HG03457 (cell line): Measurements from ENCODE around the gene EPHA1.

Experiments
- ATAC-seq: cut with Tn5 transposase; IDR thresholded peaks from one replicate; pipeline ENCODE4 v1.9.1; 2021; ENCODE audit warnings: moderate number of reproducible peaks; ENCODE audit not compliant: unreplicated experiment

The EPHA1 gene

GRCh38 chr7:143390104-143390772 is 18.4 kb downstream of the EPHA1 start:
- no peak for ATAC-seq

GRCh38 chr7:143389316-143390103 is 19.1 kb downstream of the EPHA1 start:
- no peak for ATAC-seq

DNA sequence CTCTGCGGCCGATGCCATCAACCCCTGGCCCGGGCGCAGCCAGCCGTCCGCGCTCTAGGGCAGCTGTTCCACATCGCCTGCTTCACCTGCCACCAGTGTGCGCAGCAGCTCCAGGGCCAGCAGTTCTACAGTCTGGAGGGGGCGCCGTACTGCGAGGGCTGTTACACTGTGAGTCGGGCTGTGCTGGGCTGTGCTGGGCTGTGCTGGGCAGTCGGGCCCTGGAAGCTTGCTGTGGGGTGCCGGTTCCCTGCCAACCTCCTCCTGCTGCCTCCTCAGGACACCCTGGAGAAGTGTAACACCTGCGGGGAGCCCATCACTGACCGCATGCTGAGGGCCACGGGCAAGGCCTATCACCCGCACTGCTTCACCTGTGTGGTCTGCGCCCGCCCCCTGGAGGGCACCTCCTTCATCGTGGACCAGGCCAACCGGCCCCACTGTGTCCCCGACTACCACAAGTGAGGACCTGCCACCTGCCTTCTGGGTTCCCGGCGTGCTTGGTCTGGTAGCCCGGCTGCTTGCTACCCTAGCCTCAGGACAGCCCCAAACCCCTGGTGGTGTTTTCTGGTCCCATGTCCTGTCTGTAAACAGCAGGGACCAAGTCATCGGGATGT is 20.1 kb downstream of the EPHA1 start:
- no peak for ATAC-seq

DNA sequence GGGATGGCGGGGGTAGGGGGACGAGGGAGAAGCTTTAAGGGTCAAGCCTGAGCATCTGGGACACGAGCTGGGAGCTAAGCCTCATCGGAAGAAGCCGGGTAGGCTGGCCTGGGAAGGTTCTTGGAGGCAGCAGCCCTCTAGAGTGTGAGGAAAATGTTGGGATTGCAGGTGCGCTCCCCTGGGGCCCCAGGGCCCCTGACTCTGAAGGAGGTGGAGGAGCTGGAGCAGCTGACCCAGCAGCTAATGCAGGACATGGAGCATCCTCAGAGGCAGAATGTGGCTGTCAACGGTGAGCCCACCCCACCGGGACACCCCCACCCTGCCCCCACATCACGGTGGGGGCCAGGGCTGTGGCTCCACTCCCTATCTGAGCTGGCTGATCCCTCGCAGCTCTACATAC is 20.6 kb downstream of the EPHA1 start:
- no peak for ATAC-seq

- no peak for ATAC-seq
Observed at GRCh38 chr7:143387156-143387975, 21.3 kb downstream of the EPHA1 start.

DNA sequence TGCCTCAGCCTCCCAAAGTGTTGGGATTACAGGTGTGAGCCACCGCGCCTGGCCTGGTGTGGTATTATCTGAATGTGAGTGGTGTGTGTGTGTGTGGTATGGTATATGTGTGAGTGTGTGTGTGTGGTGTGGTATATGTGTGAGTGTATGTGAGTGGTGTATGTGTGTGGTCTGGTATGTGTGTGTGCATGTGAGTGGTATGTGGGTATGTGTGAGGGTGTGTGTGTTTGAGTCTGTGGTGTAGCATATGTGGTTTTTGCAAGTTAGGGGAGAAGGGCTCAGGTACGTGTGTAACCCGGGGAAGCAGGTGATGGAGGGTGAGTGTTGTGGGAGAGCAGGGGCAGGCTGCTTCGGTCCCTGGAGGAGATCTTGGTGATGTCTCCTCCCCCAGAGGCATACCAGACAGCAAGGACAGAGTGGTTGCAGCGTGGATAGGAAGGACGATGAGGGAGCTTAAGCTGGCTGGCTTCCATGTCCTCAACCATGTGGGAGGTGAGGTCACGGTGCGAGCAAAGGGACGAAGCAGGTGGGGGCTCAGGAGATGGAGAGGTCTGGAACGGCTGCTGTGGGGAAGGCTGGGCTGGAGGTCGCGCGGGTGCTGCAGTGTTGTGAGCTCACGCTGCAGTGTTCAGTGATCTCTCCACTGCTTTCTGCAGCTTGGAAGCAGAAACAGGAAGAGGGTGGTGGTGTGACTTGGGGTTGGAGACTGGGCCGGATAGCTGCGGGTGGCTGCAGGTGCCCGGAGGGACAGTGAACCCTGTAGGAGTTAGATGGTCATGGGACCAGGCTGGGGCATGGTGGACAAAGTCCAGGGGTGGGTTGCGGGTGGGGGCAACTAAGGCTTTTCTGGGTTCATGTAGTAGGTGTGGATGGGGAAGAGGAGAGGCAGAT is 22.5 kb downstream of the EPHA1 start:
- ATAC-seq = no peak

DNA sequence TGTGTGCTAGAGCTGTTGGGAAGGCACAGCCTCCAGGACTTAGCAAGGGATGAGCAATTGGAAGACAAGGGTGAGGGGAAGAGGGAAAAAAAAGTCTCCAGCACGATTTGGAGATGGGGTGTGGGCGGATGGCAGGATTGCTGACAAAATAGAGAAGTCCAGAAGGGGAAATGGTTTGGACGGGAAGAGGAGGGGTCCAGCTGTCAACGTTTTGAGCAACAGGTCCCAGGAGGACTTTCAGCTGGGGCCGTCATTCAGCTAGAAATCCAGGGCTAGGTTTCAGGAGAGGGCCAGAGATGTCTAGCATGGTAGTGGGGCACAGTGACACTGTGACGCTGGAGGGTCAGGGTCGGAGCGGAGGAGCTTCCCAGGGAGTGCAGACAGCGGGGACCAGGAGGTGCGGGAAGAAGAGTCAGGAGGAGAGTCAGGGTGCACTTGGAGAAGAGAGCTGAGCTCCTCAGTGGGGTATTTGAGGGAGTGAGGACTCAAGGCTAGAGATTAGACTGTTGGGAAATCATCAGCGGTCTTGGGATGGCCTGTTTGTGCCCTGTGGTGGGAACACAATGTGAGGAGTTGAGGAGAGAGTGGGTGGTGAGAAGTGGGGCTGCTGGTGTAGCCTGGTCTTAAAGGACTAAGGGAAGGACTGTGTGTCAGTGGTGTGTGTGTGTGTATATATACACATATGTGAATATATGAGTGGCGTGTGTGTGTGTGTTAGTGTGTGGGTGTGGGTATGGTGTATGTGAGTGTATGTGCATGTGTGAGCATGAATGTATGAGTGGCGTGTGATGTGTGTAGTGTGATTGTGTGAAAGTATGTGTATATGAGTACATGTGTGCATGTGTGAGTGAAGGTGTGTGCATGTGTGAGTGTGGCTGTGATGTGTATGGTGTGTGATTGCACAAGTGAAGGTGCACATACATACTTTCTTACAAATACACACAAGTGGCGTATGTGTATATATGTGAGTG is 23.7 kb downstream of the EPHA1 start:
- ATAC-seq = no peak

- ATAC-seq = no peak
Observed at GRCh38 chr7:143384148-143384547, 24.5 kb downstream of the EPHA1 start.

DNA sequence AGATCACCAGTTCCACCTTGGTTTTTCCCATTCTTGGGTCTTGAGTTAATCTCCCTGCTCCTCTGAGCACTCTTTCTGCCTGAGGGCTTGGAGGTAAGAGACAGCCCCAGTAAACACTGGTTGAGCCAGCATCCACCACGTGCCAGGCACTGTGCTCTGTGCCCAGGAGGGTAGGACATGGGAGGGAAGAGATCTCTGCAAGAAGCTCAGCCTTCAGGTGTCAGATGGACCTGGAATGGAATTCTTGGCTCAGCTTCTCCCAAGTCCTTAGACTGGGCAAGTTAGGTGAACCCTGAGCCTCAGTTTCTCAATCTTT is 25.1 kb downstream of the EPHA1 start:
- ATAC-seq = no peak

DNA sequence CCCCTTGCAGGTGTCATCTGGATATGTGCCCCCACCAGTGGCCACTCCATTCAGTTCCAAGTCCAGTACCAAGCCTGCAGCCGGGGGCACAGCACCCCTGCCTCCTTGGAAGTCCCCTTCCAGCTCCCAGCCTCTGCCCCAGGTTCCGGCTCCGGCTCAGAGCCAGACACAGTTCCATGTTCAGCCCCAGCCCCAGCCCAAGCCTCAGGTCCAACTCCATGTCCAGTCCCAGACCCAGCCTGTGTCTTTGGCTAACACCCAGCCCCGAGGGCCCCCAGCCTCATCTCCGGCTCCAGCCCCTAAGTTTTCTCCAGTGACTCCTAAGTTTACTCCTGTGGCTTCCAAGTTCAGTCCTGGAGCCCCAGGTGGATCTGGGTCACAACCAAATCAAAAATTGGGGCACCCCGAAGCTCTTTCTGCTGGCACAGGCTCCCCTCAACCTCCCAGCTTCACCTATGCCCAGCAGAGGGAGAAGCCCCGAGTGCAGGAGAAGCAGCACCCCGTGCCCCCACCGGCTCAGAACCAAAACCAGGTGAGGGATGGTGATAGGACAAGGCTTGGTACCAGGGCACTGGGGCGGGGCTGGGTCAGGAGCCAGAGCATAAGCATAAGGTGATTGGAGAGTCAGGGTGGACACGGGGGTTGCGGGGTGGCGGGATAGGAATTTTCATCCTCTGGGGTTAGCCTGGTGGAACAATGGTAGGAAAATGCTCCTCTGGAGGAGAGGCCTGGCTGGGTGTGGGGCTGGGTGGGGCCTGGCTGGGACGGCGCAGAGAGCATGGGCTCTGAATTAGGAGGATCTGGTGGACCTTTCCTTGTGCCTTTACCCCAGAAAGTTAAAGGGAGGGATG is 25.6 kb downstream of the EPHA1 start:
- ATAC-seq = no peak

- no peak for ATAC-seq
Observed at GRCh38 chr7:143382126-143382790, 26.4 kb downstream of the EPHA1 start.

DNA sequence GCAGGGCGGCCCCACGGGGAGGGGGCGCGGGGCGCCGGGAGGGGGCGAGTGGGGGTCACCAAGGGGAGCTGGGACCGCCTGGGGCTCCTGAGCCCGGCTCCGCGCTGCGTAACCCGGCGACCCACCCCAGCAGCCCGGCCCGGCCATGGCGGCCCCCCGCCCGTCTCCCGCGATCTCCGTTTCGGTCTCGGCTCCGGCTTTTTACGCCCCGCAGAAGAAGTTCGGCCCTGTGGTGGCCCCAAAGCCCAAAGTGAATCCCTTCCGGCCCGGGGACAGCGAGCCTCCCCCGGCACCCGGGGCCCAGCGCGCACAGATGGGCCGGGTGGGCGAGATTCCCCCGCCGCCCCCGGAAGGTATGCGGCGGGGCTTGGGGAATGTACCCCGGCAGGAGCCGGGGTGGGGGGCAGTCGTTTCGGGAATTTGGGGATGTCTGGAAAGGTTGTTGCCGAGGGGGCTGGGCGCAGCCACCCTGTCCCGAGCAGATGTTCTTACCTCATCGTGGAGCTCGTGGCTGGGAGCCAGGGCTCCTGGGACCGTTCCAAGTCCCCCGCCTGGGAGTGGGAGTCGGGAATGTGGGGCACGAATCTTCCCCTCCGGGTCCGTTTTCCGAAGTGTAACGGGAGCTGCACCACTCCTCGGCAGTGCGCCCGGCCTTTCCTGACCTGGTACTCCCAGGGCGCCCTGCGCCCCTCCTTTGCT is 27.1 kb downstream of the EPHA1 start:
- peak; percentile 7 for ATAC-seq

DNA sequence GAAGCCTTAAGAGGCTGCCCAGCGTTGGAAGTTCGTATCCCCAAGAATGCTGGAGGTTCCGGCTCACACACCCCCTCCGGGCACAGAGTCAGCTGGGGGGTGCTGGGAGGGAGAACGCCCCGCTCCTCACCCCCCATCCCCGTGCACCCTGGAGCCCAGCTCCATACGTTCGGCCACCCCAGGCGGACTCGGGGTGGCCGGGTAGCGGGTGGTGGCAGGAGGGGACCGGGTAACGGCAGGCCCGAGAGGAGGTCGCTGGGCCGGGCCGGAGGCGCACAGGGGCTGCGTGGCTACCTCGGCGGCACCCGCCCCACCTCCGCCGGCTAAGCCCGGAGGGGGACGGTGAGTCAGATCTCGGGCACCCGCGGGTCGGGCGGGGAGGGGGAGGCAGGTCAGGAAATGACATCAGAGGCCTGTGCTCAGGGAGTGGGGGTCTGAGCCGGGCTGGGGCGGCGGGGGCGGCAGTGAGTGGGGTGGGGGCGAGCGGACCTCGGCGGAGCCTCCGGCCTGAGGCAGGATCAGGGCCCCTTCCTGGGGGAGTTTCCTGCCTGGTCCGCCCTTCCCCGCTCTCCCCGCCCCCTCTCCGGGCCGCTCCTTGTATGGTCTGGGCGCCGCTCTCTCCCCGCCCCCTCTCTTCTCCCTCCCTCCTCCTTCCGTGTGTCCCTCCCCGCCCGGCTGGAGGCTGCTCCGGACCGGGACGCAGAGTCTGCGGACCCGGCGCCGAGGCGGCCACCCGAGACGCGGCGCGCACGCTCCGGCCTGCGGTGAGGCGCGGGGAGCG is 27.8 kb downstream of the EPHA1 start, which contains the start of gene ZYX:
ZYX (plus strand) TSS at position 700 of the 781 bp plus-strand sequence. CDS start 227 bp downstream, outside the sequence.
- peak; percentile 75 for ATAC-seq

GRCh38 chr7:143380260-143380645 is 28.4 kb downstream of the EPHA1 start:
- ATAC-seq = peak; percentile 40

DNA sequence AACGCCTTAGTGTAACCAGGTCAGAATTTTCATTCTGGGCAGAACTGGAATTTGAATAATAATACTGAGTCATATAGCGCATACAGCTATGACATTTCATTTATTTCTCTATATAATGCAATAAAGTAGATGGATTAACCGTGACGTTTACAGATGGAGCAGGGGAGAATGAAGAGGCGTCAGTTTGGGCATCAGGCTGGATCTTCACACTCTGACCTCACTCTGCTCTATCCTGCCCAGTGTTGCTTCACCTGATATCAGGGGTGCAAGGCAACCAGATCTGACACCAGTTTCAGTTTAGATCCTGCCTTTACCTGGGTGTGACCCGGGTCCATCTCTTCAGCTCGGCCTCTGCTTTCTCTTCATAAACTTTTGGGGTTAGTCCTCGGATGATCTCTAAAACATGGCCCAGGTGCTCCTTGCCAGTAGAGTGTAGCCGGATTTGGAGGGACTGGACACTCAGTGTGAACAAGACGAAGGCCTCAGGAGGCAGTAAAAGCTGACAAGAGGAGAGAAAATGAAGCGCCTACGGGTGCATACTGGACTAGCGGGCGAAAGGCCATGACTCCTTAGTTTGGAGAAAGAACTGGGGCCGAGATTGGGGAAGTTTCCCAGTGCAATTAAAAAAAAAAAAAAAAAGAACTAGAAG is 28.9 kb downstream of the EPHA1 start:
- ATAC-seq = no peak

DNA sequence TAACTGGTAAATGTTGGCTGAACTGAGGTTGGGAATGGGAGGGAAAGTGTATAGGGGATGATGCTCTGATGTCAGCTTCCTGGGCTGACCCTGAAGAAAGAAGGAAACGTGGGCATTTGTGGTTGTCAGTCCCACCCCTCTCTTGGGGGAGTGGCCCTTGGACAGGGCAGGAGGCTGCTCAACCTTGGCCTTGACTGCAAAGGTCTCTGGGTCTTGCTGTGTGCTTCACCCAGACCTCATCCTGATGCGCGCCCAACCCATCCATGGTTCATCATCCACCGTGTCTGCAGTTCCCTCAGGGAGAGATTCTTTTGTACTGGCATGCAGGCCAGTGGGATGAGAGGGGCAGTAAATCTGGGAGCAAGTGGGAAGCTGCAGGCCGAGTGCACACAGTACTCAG is 32.3 kb downstream of the EPHA1 start:
- ATAC-seq = no peak
